NCI-H1105 treated with DMSO at 0.1 percent for 48 hours (cell line): Measurements from ENCODE around the gene AKAIN1.

ENCODE experiments used
- DNase-seq: peaks from one replicate; lab custom pipeline; 2025; lab: John Stamatoyannopoulos, UW

The AKAIN1 gene

GRCh38 chr18:5093902-5094301 lies 103.2 kb downstream of the AKAIN1 start:
- no peak for DNase-seq
